Measurements from ENCODE around the gene ZNF768.

The ZNF768 gene

DNA sequence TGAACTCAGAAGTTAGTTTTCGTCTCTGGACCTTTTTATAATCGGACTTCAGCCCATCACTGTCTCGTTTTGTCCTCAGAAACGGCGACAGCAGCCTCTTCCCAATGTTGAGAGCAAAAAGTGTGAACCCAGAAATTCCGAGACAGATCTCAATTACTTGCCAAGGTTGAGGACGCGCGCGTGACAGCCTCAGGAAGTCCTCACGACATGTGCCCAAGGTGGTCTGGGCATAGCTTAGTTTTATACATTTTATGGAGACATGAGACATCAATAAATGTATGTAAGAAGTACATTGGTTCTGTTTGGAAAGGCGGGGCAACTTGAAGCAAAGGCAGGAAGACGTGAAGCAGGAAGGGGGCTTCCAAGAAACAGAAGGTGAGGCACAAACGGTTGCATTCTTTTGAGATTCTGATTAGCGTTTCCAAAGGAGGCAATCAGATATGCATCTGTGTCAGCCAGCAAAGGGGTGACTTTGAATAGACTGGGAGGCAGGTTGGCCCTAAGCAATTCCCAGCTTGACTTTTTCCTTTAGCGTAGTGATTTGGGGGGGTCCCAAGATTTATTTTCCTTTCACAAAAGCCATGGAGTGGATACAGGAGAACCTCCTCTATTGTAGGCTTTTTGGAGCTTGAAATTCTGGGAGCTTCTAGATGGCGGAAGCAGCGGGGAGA, 8.9 kb upstream of the ZNF768 start:
- H3K27me3 Mint-ChIP-seq (ENCODE audit: low read depth, poor library complexity), result peaks cover 3% of the 10 kb centered on the region
- peaks cover 5% of the 10 kb centered on the region for H3K9me3 Mint-ChIP-seq
- H3K27ac Mint-ChIP-seq, result peak overlapping the region; percentile 52
- peaks cover 39% of the 10 kb centered on the region for H3K36me3 Mint-ChIP-seq (ENCODE audit: low read depth)
- peaks cover 43% of the 10 kb centered on the region for H3K4me1 Mint-ChIP-seq
- no peak for TF ChIP-seq CTCF (IDR thresholded peaks at IDR 0.05)
- peak overlapping the region; percentile 92 for H3K4me3 Mint-ChIP-seq
- DNase-seq, result no peak

DNA sequence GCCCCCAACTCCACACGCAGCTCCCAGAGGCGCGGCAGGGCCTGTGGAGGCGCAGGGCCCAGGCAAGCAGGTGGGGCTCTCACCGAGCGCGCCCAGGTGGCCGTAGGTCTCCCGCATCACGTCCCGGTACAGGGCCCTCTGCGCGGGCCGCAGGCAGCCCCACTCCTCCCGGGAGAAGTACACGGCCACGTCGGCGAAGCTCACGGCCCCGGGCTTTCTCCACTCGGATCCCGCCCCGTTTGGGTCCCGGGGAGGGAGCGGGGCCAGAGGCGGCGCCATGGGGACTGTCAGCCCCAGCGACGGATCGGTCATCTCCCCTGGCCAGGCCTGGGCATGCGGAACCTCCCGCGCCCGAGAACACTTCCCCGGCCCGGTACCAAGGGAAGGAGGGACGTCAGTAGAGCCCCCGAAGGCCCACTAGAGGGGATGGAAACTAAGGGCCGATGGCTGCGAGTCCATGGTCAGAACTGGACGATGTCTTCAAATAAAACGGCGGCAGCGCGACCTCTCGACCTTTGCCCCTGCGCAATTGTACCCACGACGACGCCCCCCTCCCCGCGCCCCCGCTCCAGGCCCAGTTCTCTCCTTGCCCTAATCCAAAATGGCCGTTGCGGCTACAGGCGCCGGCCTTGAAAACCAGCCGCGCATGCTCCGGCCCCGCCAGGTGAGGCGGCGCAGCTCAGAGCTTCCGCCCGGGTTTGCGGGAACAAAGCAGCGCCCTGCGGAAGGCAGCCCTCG, 8.2 kb upstream of the ZNF768 start, which contains the start of gene ZNF747:
Gene ZNF747, minus strand, starts transcription at position 491 of the 738 bp plus-strand sequence. Its CDS starts 179 bp downstream, at position 312.
- H3K27ac Mint-ChIP-seq, result peak within 1 kb of the TSS; percentile 52
- peak; percentile 87 for DNase-seq
- TF ChIP-seq CTCF (IDR thresholded peaks at IDR 0.05), result no peak
- H3K4me3 Mint-ChIP-seq, result peak within 1 kb of the TSS; percentile 92
- peaks cover 43% of the 10 kb centered on the region for H3K4me1 Mint-ChIP-seq
- peaks cover 5% of the 10 kb centered on the region for H3K9me3 Mint-ChIP-seq
- peaks cover 3% of the 10 kb centered on the region for H3K27me3 Mint-ChIP-seq (ENCODE audit: low read depth, poor library complexity)
- peaks cover 40% of the 10 kb centered on the region for H3K36me3 Mint-ChIP-seq (ENCODE audit: low read depth)

DNA sequence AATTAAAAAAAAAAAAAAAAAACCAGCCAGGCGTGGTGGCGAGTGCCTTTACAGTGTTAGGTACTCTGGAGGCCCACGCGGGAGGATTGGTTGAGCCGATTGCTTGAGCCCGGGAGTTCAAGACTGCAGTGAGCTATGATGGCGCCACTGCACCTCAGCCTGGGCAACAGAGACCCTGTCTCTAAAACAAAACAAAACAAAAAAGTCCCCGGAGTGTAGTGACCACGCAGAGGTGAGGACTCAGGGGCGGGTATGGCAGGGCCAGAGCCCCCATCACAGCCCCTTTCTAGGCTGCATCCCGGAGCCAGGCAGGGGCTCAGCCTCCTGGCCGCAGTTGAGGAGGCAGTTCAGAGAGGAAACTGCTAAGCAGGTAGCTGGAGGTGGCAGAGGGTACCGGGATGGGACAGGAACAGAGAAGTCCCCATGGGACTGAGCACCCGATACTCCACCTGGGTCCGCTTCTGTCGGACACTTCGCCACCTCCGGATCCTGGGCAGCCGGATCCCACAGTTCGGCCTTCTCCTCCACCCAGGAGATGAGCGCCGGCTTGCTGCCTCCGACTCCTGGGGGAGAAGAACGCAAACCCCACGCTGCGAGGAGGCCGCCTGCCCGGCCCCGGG, 7.5 kb upstream of the ZNF768 start:
- H3K27me3 Mint-ChIP-seq (ENCODE audit: low read depth, poor library complexity), result peaks cover 3% of the 10 kb centered on the region
- H3K4me3 Mint-ChIP-seq, result peak overlapping the region; percentile 92
- peaks cover 5% of the 10 kb centered on the region for H3K9me3 Mint-ChIP-seq
- no peak overlapping the region for H3K27ac Mint-ChIP-seq
- TF ChIP-seq CTCF (IDR thresholded peaks at IDR 0.05), result no peak
- peaks cover 40% of the 10 kb centered on the region for H3K36me3 Mint-ChIP-seq (ENCODE audit: low read depth)
- H3K4me1 Mint-ChIP-seq, result peaks cover 41% of the 10 kb centered on the region
- no peak for DNase-seq

DNA sequence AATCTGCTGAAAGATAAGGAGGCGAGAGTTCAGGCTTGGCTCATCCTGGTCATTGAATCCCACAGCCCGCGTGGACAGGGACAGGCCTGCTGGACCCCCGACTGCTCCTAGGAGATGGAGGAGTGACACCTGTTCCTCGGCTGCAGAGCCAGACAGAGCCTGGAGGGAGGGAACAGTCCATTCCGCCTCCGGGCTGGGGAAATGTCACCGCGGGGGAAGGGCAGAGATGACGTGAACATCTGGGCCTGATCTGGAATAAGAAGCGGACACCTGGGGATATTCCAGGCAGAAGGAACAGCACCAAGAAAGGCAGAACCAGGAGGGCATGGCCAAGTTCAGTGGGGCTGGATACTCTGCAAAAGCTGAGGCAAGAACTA, 6.8 kb upstream of the ZNF768 start:
- H3K36me3 Mint-ChIP-seq (ENCODE audit: low read depth), result peaks cover 38% of the 10 kb centered on the region
- no peak for TF ChIP-seq CTCF (IDR thresholded peaks at IDR 0.05)
- H3K4me3 Mint-ChIP-seq, result peak overlapping the region; percentile 92
- DNase-seq, result no peak
- peaks cover 42% of the 10 kb centered on the region for H3K4me1 Mint-ChIP-seq
- peaks cover 5% of the 10 kb centered on the region for H3K9me3 Mint-ChIP-seq
- peak overlapping the region; percentile 96 for H3K27ac Mint-ChIP-seq
- peaks cover 6% of the 10 kb centered on the region for H3K27me3 Mint-ChIP-seq (ENCODE audit: low read depth, poor library complexity)

- H3K4me1 Mint-ChIP-seq, result peaks cover 42% of the 10 kb centered on the region
- H3K27me3 Mint-ChIP-seq (ENCODE audit: low read depth, poor library complexity), result peaks cover 6% of the 10 kb centered on the region
- peak overlapping the region; percentile 92 for H3K4me3 Mint-ChIP-seq
- no peak for DNase-seq
- peak overlapping the region; percentile 96 for H3K27ac Mint-ChIP-seq
- H3K36me3 Mint-ChIP-seq (ENCODE audit: low read depth), result peaks cover 32% of the 10 kb centered on the region
- TF ChIP-seq CTCF (IDR thresholded peaks at IDR 0.05), result no peak
- H3K9me3 Mint-ChIP-seq, result peaks cover 1% of the 10 kb centered on the region
These were observed 6.1 kb upstream of the ZNF768 start for GRCh38 chr16:30532285-30533145.

All from nephron progenitor cell (in vitro differentiated cells).